Activated naive CD8-positive, alpha-beta T cell treated with anti-CD3 and anti-CD28 coated beads, Interleukin-2, amount 10 ng/mL, durations not matched to agents 7 days and 5 days (primary cell): ENCODE data around the gene ZNF326. TPM values are rescaled to one million over a fixed set of nuclear protein-coding genes. Genes with fewer than 3 reads are reported as not detected.
A peak's percentile ranks its signal among the peaks of the same experiment; 100 is the strongest.
"Not testable (repeated sequence)": the region's sequence is repeated elsewhere in the genome, so short reads cannot be mapped to it uniquely, and the experiment has no call there.

Source experiments
- ATAC-seq: fragments of 150-1000 bp; cut with Tn5 transposase; one replicate; pipeline ENCODE4 v1.10.0; 2021; ENCODE audit warnings: low read depth, moderate library complexity
- POLR2A ChIA-PET: fragments of 350-600 bp; sonication (Branson Sonifier 250); formaldehyde crosslinking; loops from one replicate; lab custom pipeline; 2021; ENCODE audit warnings: antibody characterized with exemption; lab: Charles Lee
- DNase-seq: peaks from one replicate; pipeline ENCODE4 v3.0.0; 2021
- H3K27ac Mint-ChIP-seq: one replicate; pipeline ENCODE4 v1.8.0; 2022; ENCODE audit warnings: mild to moderate bottlenecking, mixed read lengths
- H3K27me3 Mint-ChIP-seq: one replicate; pipeline ENCODE4 v1.8.0; 2022; ENCODE audit warnings: mild to moderate bottlenecking, moderate library complexity, mixed read lengths
- H3K36me3 Mint-ChIP-seq: one replicate; pipeline ENCODE4 v1.8.0; 2021; ENCODE audit warnings: mild to moderate bottlenecking, mixed read lengths
- H3K4me1 Mint-ChIP-seq: one replicate; pipeline ENCODE4 v1.8.0; 2021; ENCODE audit warnings: mixed read lengths
- H3K4me3 Mint-ChIP-seq: one replicate; pipeline ENCODE4 v1.8.0; 2022; ENCODE audit warnings: mild to moderate bottlenecking, moderate library complexity, mixed read lengths
- H3K9me3 Mint-ChIP-seq: one replicate; pipeline ENCODE4 v1.8.0; 2021; ENCODE audit warnings: mixed read lengths
- total RNA-seq, 2 experiments: library from RNA; stranded (reverse); gene quantifications; one replicate each; pipeline ENCODE4 v1.2.3, GENCODE V29; 2021

The ZNF326 gene
- total RNA-seq, 2 experiments from 2014 or later = 18.1 to 18.2 TPM

GRCh38 chr1:89974696-89975470 lies 20.0 kb upstream of the ZNF326 start:
- Mint-ChIP-seq H3K4me3 (no peak overlapping the region), H3K27ac (no peak overlapping the region), H3K9me3 (no peaks in the 10 kb centered on the region), H3K27me3 (peaks cover 3% of the 10 kb centered on the region), H3K4me1 (peaks cover 4% of the 10 kb centered on the region), H3K36me3 (no peaks in the 10 kb centered on the region)
- ATAC-seq (no peak), DNase-seq (no peak)
- POLR2A ChIA-PET = no interaction called here

- Mint-ChIP-seq H3K27ac (no peak overlapping the region), H3K4me3 (no peak overlapping the region), H3K9me3 (no peaks in the 10 kb centered on the region), H3K27me3 (peaks cover 3% of the 10 kb centered on the region), H3K36me3 (no peaks in the 10 kb centered on the region), H3K4me1 (peaks cover 4% of the 10 kb centered on the region)
- DNase-seq (no peak), ATAC-seq (no peak)
- POLR2A ChIA-PET = no interaction called here
Observed at GRCh38 chr1:89975540-89976125, 19.3 kb upstream of the ZNF326 start.

GRCh38 chr1:89978755-89979154 lies 16.2 kb upstream of the ZNF326 start:
- no peaks in the 10 kb centered on the region for H3K36me3 Mint-ChIP-seq
- POLR2A ChIA-PET = no interaction called here
- H3K27me3 Mint-ChIP-seq = peaks cover 3% of the 10 kb centered on the region
- peaks cover 1% of the 10 kb centered on the region for H3K4me1 Mint-ChIP-seq
- DNase-seq = no peak
- no peaks in the 10 kb centered on the region for H3K9me3 Mint-ChIP-seq
- no peak overlapping the region for H3K27ac Mint-ChIP-seq
- H3K4me3 Mint-ChIP-seq = no peak overlapping the region
- ATAC-seq = no peak

GRCh38 chr1:89980605-89981004 lies 14.3 kb upstream of the ZNF326 start:
- Mint-ChIP-seq H3K36me3 (no peaks in the 10 kb centered on the region), H3K9me3 (no peaks in the 10 kb centered on the region), H3K4me3 (no peak overlapping the region), H3K4me1 (peaks cover 1% of the 10 kb centered on the region), H3K27ac (no peak overlapping the region), H3K27me3 (peaks cover 6% of the 10 kb centered on the region)
- no peak for DNase-seq
- POLR2A ChIA-PET = no interaction called here
- no peak for ATAC-seq

- H3K36me3 Mint-ChIP-seq, H3K27me3 Mint-ChIP-seq, H3K9me3 Mint-ChIP-seq, H3K27ac Mint-ChIP-seq, DNase-seq, ATAC-seq, H3K4me3 Mint-ChIP-seq, POLR2A ChIA-PET, H3K4me1 Mint-ChIP-seq: not testable (repeated sequence)
Observed at GRCh38 chr1:89982846-89983245, 12.1 kb upstream of the ZNF326 start.

GRCh38 chr1:89984564-89985116 lies 10.3 kb upstream of the ZNF326 start:
- H3K9me3 Mint-ChIP-seq, DNase-seq, ATAC-seq, H3K4me3 Mint-ChIP-seq, H3K27me3 Mint-ChIP-seq, H3K4me1 Mint-ChIP-seq, POLR2A ChIA-PET, H3K27ac Mint-ChIP-seq, H3K36me3 Mint-ChIP-seq: not testable (repeated sequence)

- ATAC-seq (no peak), DNase-seq (no peak)
- Mint-ChIP-seq H3K27ac (no peak overlapping the region), H3K9me3 (no peaks in the 10 kb centered on the region), H3K27me3 (peaks cover 11% of the 10 kb centered on the region), H3K36me3 (no peaks in the 10 kb centered on the region), H3K4me1 (peaks cover 1% of the 10 kb centered on the region), H3K4me3 (no peak overlapping the region)
- POLR2A ChIA-PET = interaction anchor here (0.6 kb wide), 1 partner anchor 141 kb away, joined by 3 read pairs; no protein-coding TSS in a partner anchor
Observed at GRCh38 chr1:89986020-89986419, 8.9 kb upstream of the ZNF326 start.

- POLR2A ChIA-PET = no interaction called here
Observed at GRCh38 chr1:89987159-89987819, 7.6 kb upstream of the ZNF326 start.

GRCh38 chr1:89989099-89989498 lies 5.8 kb upstream of the ZNF326 start:
- no peak overlapping the region for H3K27ac Mint-ChIP-seq
- no peaks in the 10 kb centered on the region for H3K9me3 Mint-ChIP-seq
- DNase-seq = no peak
- H3K36me3 Mint-ChIP-seq = no peaks in the 10 kb centered on the region
- POLR2A ChIA-PET = no interaction called here
- ATAC-seq = no peak
- peaks cover 9% of the 10 kb centered on the region for H3K27me3 Mint-ChIP-seq
- peaks cover 2% of the 10 kb centered on the region for H3K4me1 Mint-ChIP-seq
- no peak overlapping the region for H3K4me3 Mint-ChIP-seq

More at GRCh38 chr1:89987159-89987819, 7.6 kb upstream of the ZNF326 start:
- Mint-ChIP-seq H3K27me3 (peaks cover 15% of the 10 kb centered on the region), H3K4me3 (no peak overlapping the region), H3K36me3 (no peaks in the 10 kb centered on the region), H3K9me3 (no peaks in the 10 kb centered on the region), H3K4me1 (peaks cover 2% of the 10 kb centered on the region), H3K27ac (no peak overlapping the region)
- ATAC-seq (peak; percentile 85), DNase-seq (no peak)

- Mint-ChIP-seq H3K4me3 (no peak overlapping the region), H3K36me3 (no peaks in the 10 kb centered on the region), H3K27ac (no peak overlapping the region), H3K4me1 (peaks cover 2% of the 10 kb centered on the region), H3K9me3 (no peaks in the 10 kb centered on the region), H3K27me3 (peaks cover 9% of the 10 kb centered on the region)
- DNase-seq (no peak), ATAC-seq (no peak)
- POLR2A ChIA-PET = no interaction called here
Observed at GRCh38 chr1:89989799-89990198, 5.1 kb upstream of the ZNF326 start.

DNA sequence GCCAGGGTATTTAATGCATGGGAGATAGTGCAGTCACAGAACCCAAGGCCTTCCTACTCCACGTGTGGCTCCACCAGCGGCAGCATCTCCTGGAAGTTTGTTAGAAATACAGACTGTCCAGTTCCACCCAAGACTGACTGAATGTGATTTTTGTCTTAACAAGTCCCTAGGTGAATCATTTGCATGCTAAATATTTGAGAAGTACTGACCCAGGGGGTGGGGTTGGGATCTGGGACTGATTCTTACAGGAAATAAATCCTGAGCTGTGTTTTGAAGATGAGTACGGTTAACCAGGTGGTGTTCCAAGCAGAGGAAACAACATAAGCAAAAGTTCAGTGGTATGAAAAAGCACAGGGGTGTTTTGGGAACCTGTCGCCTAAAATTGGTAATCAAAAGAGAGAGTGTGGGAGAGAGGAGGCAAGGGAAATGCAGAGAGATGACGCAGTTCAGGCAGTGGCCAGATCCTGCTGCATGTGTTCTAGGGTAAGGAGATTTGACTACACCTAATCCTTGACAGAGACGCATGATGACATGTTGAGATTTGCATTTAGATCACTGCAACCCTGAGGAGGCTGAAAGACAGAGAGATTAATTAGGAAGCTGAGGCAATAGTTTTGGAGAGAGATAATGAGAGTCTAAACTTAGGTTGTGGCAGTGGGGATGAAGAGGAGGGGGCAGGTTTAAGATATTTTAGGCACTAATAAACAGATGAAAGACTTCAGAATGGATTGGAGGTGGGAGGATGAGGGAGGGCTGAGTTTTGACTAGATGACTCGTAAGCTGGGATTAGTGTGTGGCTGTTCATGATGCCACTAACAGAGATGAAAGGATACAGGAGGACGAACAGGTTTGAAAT lies 3.7 kb upstream of the ZNF326 start:
- H3K4me1 Mint-ChIP-seq = peaks cover 3% of the 10 kb centered on the region
- DNase-seq (no peak), ATAC-seq (no peak)
- no peaks in the 10 kb centered on the region for H3K36me3 Mint-ChIP-seq
- H3K9me3 Mint-ChIP-seq = no peaks in the 10 kb centered on the region
- peaks cover 9% of the 10 kb centered on the region for H3K27me3 Mint-ChIP-seq
- H3K4me3 Mint-ChIP-seq = no peak overlapping the region
- no peak overlapping the region for H3K27ac Mint-ChIP-seq
- POLR2A ChIA-PET = interaction anchor here (0.6 kb wide), 1 partner anchor 13 kb away, joined by 5 read pairs; no protein-coding TSS in a partner anchor

GRCh38 chr1:89993541-89993940 lies 1.4 kb upstream of the ZNF326 start:
- Mint-ChIP-seq H3K36me3 (peaks cover 8% of the 10 kb centered on the region), H3K9me3 (no peaks in the 10 kb centered on the region), H3K27ac (no peak overlapping the region), H3K4me1 (peaks cover 18% of the 10 kb centered on the region), H3K4me3 (no peak overlapping the region), H3K27me3 (peaks cover 9% of the 10 kb centered on the region)
- POLR2A ChIA-PET = no interaction called here
- no peak for ATAC-seq
- no peak for DNase-seq
